Measurements from ENCODE around the gene XXYLT1. TPM values are rescaled to one million over a fixed set of nuclear protein-coding genes. Genes with fewer than 3 reads are reported as not detected.

The XXYLT1 gene
- total RNA-seq, 1 donor from 2014 or later: 41.1 TPM

DNA sequence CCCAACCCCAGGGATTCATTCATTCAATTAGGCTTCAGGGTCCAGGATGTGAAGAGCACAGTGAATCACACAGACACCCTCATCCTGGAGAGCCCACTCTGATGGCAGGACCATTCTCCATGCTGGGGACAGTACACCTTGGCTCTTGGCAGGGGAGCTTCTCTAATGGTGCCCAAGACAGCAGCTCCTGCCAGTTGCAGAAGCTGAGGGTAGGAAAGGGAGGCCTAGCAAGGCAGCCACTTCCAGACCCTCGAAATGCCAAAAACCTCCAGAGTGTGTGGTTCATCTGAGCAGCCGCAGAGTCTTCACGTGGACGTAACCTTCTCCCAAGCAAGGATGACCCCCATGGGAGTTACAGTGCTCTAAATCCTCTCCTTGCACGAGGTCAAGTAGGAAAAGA lies 186.2 kb downstream of the XXYLT1 start:
- TF ChIP-seq, protein P1, sequence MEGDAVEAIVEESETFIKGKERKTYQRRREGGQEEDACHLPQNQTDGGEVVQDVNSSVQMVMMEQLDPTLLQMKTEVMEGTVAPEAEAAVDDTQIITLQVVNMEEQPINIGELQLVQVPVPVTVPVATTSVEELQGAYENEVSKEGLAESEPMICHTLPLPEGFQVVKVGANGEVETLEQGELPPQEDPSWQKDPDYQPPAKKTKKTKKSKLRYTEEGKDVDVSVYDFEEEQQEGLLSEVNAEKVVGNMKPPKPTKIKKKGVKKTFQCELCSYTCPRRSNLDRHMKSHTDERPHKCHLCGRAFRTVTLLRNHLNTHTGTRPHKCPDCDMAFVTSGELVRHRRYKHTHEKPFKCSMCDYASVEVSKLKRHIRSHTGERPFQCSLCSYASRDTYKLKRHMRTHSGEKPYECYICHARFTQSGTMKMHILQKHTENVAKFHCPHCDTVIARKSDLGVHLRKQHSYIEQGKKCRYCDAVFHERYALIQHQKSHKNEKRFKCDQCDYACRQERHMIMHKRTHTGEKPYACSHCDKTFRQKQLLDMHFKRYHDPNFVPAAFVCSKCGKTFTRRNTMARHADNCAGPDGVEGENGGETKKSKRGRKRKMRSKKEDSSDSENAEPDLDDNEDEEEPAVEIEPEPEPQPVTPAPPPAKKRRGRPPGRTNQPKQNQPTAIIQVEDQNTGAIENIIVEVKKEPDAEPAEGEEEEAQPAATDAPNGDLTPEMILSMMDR (conservative IDR thresholded peaks at IDR 0.05): no peak
- Mint-ChIP-seq H3K36me3 (ENCODE audit: low read depth) (peaks cover 4% of the 10 kb centered on the region), H3K4me1 (peaks cover 36% of the 10 kb centered on the region)

GRCh38 chr3:195083659-195084058 lies 187.3 kb downstream of the XXYLT1 start:
- no peaks in the 10 kb centered on the region for H3K9me3 Mint-ChIP-seq
- H3K4me3 Mint-ChIP-seq: no peak overlapping the region
- H3K27me3 Mint-ChIP-seq (ENCODE audit: low read depth): no peaks in the 10 kb centered on the region
- H3K36me3 Mint-ChIP-seq (ENCODE audit: low read depth): peaks cover 4% of the 10 kb centered on the region
- peak overlapping the region; percentile 52 for H3K27ac Mint-ChIP-seq (ENCODE audit: unreplicated experiment)
- DNase-seq (ENCODE audit: low read depth, low spot score): no peak
- peaks cover 47% of the 10 kb centered on the region for H3K4me1 Mint-ChIP-seq
- TF ChIP-seq, protein P1 (conservative IDR thresholded peaks at IDR 0.05): no peak

More for the DNA sequence above, 186.2 kb downstream of the XXYLT1 start:
- H3K4me3 Mint-ChIP-seq: no peak overlapping the region
- no peak overlapping the region for H3K27ac Mint-ChIP-seq (ENCODE audit: unreplicated experiment)
- H3K9me3 Mint-ChIP-seq: no peaks in the 10 kb centered on the region
- no peaks in the 10 kb centered on the region for H3K27me3 Mint-ChIP-seq (ENCODE audit: low read depth)
- DNase-seq (ENCODE audit: low read depth, low spot score): no peak

- peaks cover 4% of the 10 kb centered on the region for H3K36me3 Mint-ChIP-seq (ENCODE audit: low read depth)
- no peak for DNase-seq (ENCODE audit: low read depth, low spot score)
- H3K4me1 Mint-ChIP-seq: peaks cover 46% of the 10 kb centered on the region
- H3K27ac Mint-ChIP-seq (ENCODE audit: unreplicated experiment): no peak overlapping the region
- TF ChIP-seq, protein P1 (conservative IDR thresholded peaks at IDR 0.05): no peak
- H3K27me3 Mint-ChIP-seq (ENCODE audit: low read depth): no peaks in the 10 kb centered on the region
- H3K9me3 Mint-ChIP-seq: no peaks in the 10 kb centered on the region
- no peak overlapping the region for H3K4me3 Mint-ChIP-seq
Measured at GRCh38 chr3:195082811-195083210, 188.1 kb downstream of the XXYLT1 start.

GRCh38 chr3:195081242-195081963 lies 189.6 kb downstream of the XXYLT1 start:
- H3K4me1 Mint-ChIP-seq: peaks cover 32% of the 10 kb centered on the region
- no peak for DNase-seq (ENCODE audit: low read depth, low spot score)

GRCh38 chr3:195080571-195081151 lies 190.3 kb downstream of the XXYLT1 start:
- TF ChIP-seq, protein P1 (conservative IDR thresholded peaks at IDR 0.05): no peak
- Mint-ChIP-seq H3K36me3 (ENCODE audit: low read depth) (no peaks in the 10 kb centered on the region), H3K27ac (ENCODE audit: unreplicated experiment) (no peak overlapping the region), H3K4me3 (no peak overlapping the region), H3K27me3 (ENCODE audit: low read depth) (no peaks in the 10 kb centered on the region), H3K9me3 (no peaks in the 10 kb centered on the region), H3K4me1 (peaks cover 28% of the 10 kb centered on the region)
- DNase-seq (ENCODE audit: low read depth, low spot score): no peak

More at GRCh38 chr3:195081242-195081963, 189.6 kb downstream of the XXYLT1 start:
- Mint-ChIP-seq H3K27ac (ENCODE audit: unreplicated experiment) (no peak overlapping the region), H3K36me3 (ENCODE audit: low read depth) (peaks cover 3% of the 10 kb centered on the region), H3K9me3 (no peaks in the 10 kb centered on the region), H3K27me3 (ENCODE audit: low read depth) (no peaks in the 10 kb centered on the region), H3K4me3 (no peak overlapping the region)
- TF ChIP-seq, protein P1 (conservative IDR thresholded peaks at IDR 0.05): no peak
